ENCODE data around the gene GPR107.
"Not testable (repeated sequence)": the region's sequence is repeated elsewhere in the genome, so short reads cannot be mapped to it uniquely, and the experiment has no call there.

The GPR107 gene

GRCh38 chr9:130053504-130054324 is at the start of gene GPR107:
TSS of gene GPR107 (plus strand) at chr9:130053906. CDS start at chr9:130053933, 27 bp downstream.
- in situ Hi-C loops (cut with HindIII; ENCODE audit: low pct_ligation_motif_present, low pct_unique_long_range_greater_than_20kb, low sequenced_read_pairs): no loop called here
- peak; percentile 66 for DNase-seq

GRCh38 chr9:130003943-130004552 is 49.7 kb upstream of the GPR107 start:
- DNase-seq: no peak
- in situ Hi-C loops (cut with HindIII; ENCODE audit: low pct_ligation_motif_present, low pct_unique_long_range_greater_than_20kb, low sequenced_read_pairs): no loop called here

- DNase-seq; in situ Hi-C loops (cut with HindIII; ENCODE audit: low pct_ligation_motif_present, low pct_unique_long_range_greater_than_20kb, low sequenced_read_pairs): not testable (repeated sequence)
Measured at GRCh38 chr9:130006952-130007351, 46.8 kb upstream of the GPR107 start.

GRCh38 chr9:130008538-130008937 is 45.2 kb upstream of the GPR107 start:
- no peak for DNase-seq

GRCh38 chr9:130009546-130009945 is 44.2 kb upstream of the GPR107 start:
- DNase-seq; in situ Hi-C loops (cut with HindIII; ENCODE audit: low pct_ligation_motif_present, low pct_unique_long_range_greater_than_20kb, low sequenced_read_pairs): not testable (repeated sequence)

More at GRCh38 chr9:130008538-130008937, 45.2 kb upstream of the GPR107 start:
- in situ Hi-C loops (cut with HindIII; ENCODE audit: low pct_ligation_motif_present, low pct_unique_long_range_greater_than_20kb, low sequenced_read_pairs): no loop called here

GRCh38 chr9:130010151-130010988 is 43.3 kb upstream of the GPR107 start:
- in situ Hi-C loops (cut with HindIII; ENCODE audit: low pct_ligation_motif_present, low pct_unique_long_range_greater_than_20kb, low sequenced_read_pairs): no loop called here

GRCh38 chr9:130013326-130013725 is 40.4 kb upstream of the GPR107 start:
- in situ Hi-C loops (cut with HindIII; ENCODE audit: low pct_ligation_motif_present, low pct_unique_long_range_greater_than_20kb, low sequenced_read_pairs): no loop called here
- DNase-seq: no peak

More at GRCh38 chr9:130010151-130010988, 43.3 kb upstream of the GPR107 start:
- no peak for DNase-seq

- in situ Hi-C loops (cut with HindIII; ENCODE audit: low pct_ligation_motif_present, low pct_unique_long_range_greater_than_20kb, low sequenced_read_pairs): no loop called here
- no peak for DNase-seq
Measured at GRCh38 chr9:130015353-130016019, 38.2 kb upstream of the GPR107 start.

GRCh38 chr9:130017076-130017475 is 36.6 kb upstream of the GPR107 start:
- no peak for DNase-seq
- in situ Hi-C loops (cut with HindIII; ENCODE audit: low pct_ligation_motif_present, low pct_unique_long_range_greater_than_20kb, low sequenced_read_pairs): no loop called here

- DNase-seq; in situ Hi-C loops (cut with HindIII; ENCODE audit: low pct_ligation_motif_present, low pct_unique_long_range_greater_than_20kb, low sequenced_read_pairs): not testable (repeated sequence)
Measured at GRCh38 chr9:130017510-130017909, 36.2 kb upstream of the GPR107 start.

GRCh38 chr9:130018265-130018664 is 35.4 kb upstream of the GPR107 start:
- in situ Hi-C loops (cut with HindIII; ENCODE audit: low pct_ligation_motif_present, low pct_unique_long_range_greater_than_20kb, low sequenced_read_pairs): no loop called here
- no peak for DNase-seq

GRCh38 chr9:130020618-130021017 is 33.1 kb upstream of the GPR107 start:
- no peak for DNase-seq
- in situ Hi-C loops (cut with HindIII; ENCODE audit: low pct_ligation_motif_present, low pct_unique_long_range_greater_than_20kb, low sequenced_read_pairs): no loop called here

- in situ Hi-C loops (cut with HindIII; ENCODE audit: low pct_ligation_motif_present, low pct_unique_long_range_greater_than_20kb, low sequenced_read_pairs): no loop called here
- no peak for DNase-seq
Measured at GRCh38 chr9:130021123-130021522, 32.6 kb upstream of the GPR107 start.

GRCh38 chr9:130021842-130022241 is 31.9 kb upstream of the GPR107 start:
- DNase-seq; in situ Hi-C loops (cut with HindIII; ENCODE audit: low pct_ligation_motif_present, low pct_unique_long_range_greater_than_20kb, low sequenced_read_pairs): not testable (repeated sequence)

- in situ Hi-C loops (cut with HindIII; ENCODE audit: low pct_ligation_motif_present, low pct_unique_long_range_greater_than_20kb, low sequenced_read_pairs): no loop called here
- DNase-seq: no peak
Measured at GRCh38 chr9:130022566-130023143, 31.1 kb upstream of the GPR107 start.

GRCh38 chr9:130023144-130023787 is 30.4 kb upstream of the GPR107 start:
- DNase-seq: no peak
- in situ Hi-C loops (cut with HindIII; ENCODE audit: low pct_ligation_motif_present, low pct_unique_long_range_greater_than_20kb, low sequenced_read_pairs): no loop called here

- in situ Hi-C loops (cut with HindIII; ENCODE audit: low pct_ligation_motif_present, low pct_unique_long_range_greater_than_20kb, low sequenced_read_pairs): no loop called here
- DNase-seq: no peak
Measured at GRCh38 chr9:130023994-130024596, 29.6 kb upstream of the GPR107 start.
